Smooth muscle cell (in vitro differentiated cells): ENCODE data around the gene SMG1. TPM values are rescaled to one million over a fixed set of nuclear protein-coding genes. Genes with fewer than 3 reads are reported as not detected.
"Not testable (repeated sequence)": the region's sequence is repeated elsewhere in the genome, so short reads cannot be mapped to it uniquely, and the experiment has no call there.

ENCODE experiments used
- DNase-seq: peaks from one replicate; lab custom pipeline; 2025; ENCODE audit not compliant: unreplicated experiment; lab: John Stamatoyannopoulos, UW
- H2AFZ ChIP-seq: fragments of 200-600 bp; sonication (generic); 2 replicates; pipeline ENCODE4 v1.6.0; 2016; ENCODE audit warnings: antibody characterized with exemption, low read depth, mild to moderate bottlenecking
- H3F3A ChIP-seq: fragments of 200-600 bp; sonication (generic); 2 replicates; pipeline ENCODE4 v1.6.0; 2017; ENCODE audit warnings: antibody characterized with exemption, low read depth
- H3K27ac ChIP-seq: fragments of 200-600 bp; sonication (generic); 2 replicates; pipeline ENCODE4 v1.5.1; 2016; ENCODE audit warnings: low read depth, mild to moderate bottlenecking
- H3K27me3 ChIP-seq: fragments of 200-600 bp; sonication (generic); 2 replicates; pipeline ENCODE4 v1.6.1; 2016; ENCODE audit warnings: low read depth, mild to moderate bottlenecking
- H3K36me3 ChIP-seq: fragments of 200-600 bp; sonication (generic); 2 replicates; pipeline ENCODE4 v1.5.1; 2016; ENCODE audit warnings: low read depth
- H3K4me1 ChIP-seq: fragments of 200-600 bp; sonication (generic); 2 replicates; pipeline ENCODE4 v1.5.1; 2016; ENCODE audit warnings: low read depth
- H3K4me2 ChIP-seq: fragments of 200-600 bp; sonication (generic); 2 replicates; pipeline ENCODE4 v1.6.0; 2016; ENCODE audit warnings: mild to moderate bottlenecking
- H3K4me3 ChIP-seq: fragments of 200-600 bp; sonication (generic); 2 replicates; pipeline ENCODE4 v1.5.1; 2016; ENCODE audit warnings: mild to moderate bottlenecking
- H3K79me2 ChIP-seq: fragments of 200-600 bp; sonication (generic); 2 replicates; pipeline ENCODE4 v1.6.0; 2016; ENCODE audit warnings: low read depth, mild to moderate bottlenecking
- H3K9ac ChIP-seq: fragments of 200-600 bp; sonication (generic); 2 replicates; pipeline ENCODE4 v1.6.0; 2016; ENCODE audit warnings: low read depth
- H3K9me3 ChIP-seq: fragments of 200-600 bp; sonication (generic); replicated peaks from 2 replicates; pipeline ENCODE4 v1.5.1; 2016; ENCODE audit warnings: low read depth
- H4K20me1 ChIP-seq: fragments of 200-600 bp; sonication (generic); 2 replicates; pipeline ENCODE4 v1.6.0; 2016; ENCODE audit warnings: low read depth
- CTCF ChIP-seq: fragments of 200-600 bp; sonication (generic); IDR thresholded peaks from 2 replicates; pipeline ENCODE4 v1.5.1; 2017; ENCODE audit warnings: borderline replicate concordance, mild to moderate bottlenecking, antibody characterized with exemption; ENCODE audit not compliant: insufficient read depth, poor library complexity, severe bottlenecking
- WGBS: methylation state at CpG from one replicate; pipeline ENCODE4 v1.1.7; 2016; ENCODE audit warnings: low lambda C conversion rate; 5-methylcytosine and 5-hydroxymethylcytosine counted together
- polyA plus RNA-seq: library from polyadenylated mRNA; unstranded; fragments of >200 nt; fragmentation: Nextera tagmentation; extraction: Ambion mirVana; gene quantifications from 2 replicates; pipeline ENCODE4 v1.2.1, GENCODE V29; 2016
- total RNA-seq: library from RNA; depleted of rRNA; stranded (reverse); fragments of >200 nt; gene quantifications from 2 replicates; pipeline ENCODE4 v1.2.3, GENCODE V29; 2014

SMG1 gene
- total and polyA plus RNA-seq, 2 experiments from 2014 or later = 4.9 to 45.4 TPM

- Histone ChIP-seq H3F3A (peaks cover 26% of the 10 kb centered on the region), H3K4me3 (no peak overlapping the region), H2AFZ (no peak overlapping the region), H3K27me3 (no peaks in the 10 kb centered on the region), H3K9ac (no peak overlapping the region), H3K9me3 (no peaks in the 10 kb centered on the region), H3K79me2 (peaks cover 53% of the 10 kb centered on the region), H4K20me1 (peaks cover 64% of the 10 kb centered on the region), H3K4me1 (peaks cover 27% of the 10 kb centered on the region), H3K27ac (peak overlapping the region; percentile 11), H3K36me3 (peaks cover 22% of the 10 kb centered on the region), H3K4me2 (no peak overlapping the region)
- WGBS = 93% methylated on average over 17 of the region's 17 CpGs
- no peak for DNase-seq
- no peak for TF ChIP-seq CTCF
Measured at GRCh38 chr16:18783430-18784341, 142.5 kb downstream of the SMG1 start.

- Histone ChIP-seq H3K9me3 (no peaks in the 10 kb centered on the region), H3K4me2 (no peak overlapping the region), H3F3A (peaks cover 20% of the 10 kb centered on the region), H3K4me3 (no peak overlapping the region), H4K20me1 (peaks cover 56% of the 10 kb centered on the region), H3K79me2 (peaks cover 45% of the 10 kb centered on the region), H3K4me1 (peaks cover 19% of the 10 kb centered on the region), H3K27ac (no peak overlapping the region), H2AFZ (no peak overlapping the region), H3K36me3 (peaks cover 22% of the 10 kb centered on the region), H3K27me3 (no peaks in the 10 kb centered on the region), H3K9ac (no peak overlapping the region)
- TF ChIP-seq CTCF = no peak
- 92% methylated on average over 8 of the region's 8 CpGs for WGBS
- DNase-seq = no peak
Measured at GRCh38 chr16:18782697-18783429, 143.3 kb downstream of the SMG1 start.

- not testable (repeated sequence) for H3K9ac ChIP-seq, H3K27ac ChIP-seq, H3K4me1 ChIP-seq, DNase-seq, H2AFZ ChIP-seq, H3K9me3 ChIP-seq, H3K4me2 ChIP-seq, H3K27me3 ChIP-seq, H3K4me3 ChIP-seq
- H3K79me2 ChIP-seq = peaks cover 29% of the 10 kb centered on the region
- H3F3A ChIP-seq = peaks cover 20% of the 10 kb centered on the region
- 96% methylated on average over 6 of the region's 6 CpGs for WGBS
- peaks cover 16% of the 10 kb centered on the region for H3K36me3 ChIP-seq
- peaks cover 40% of the 10 kb centered on the region for H4K20me1 ChIP-seq
Measured at GRCh38 chr16:18781232-18781631, 145.0 kb downstream of the SMG1 start.

GRCh38 chr16:18780460-18781026 is 145.7 kb downstream of the SMG1 start:
- Histone ChIP-seq H3K36me3 (peaks cover 16% of the 10 kb centered on the region), H4K20me1 (peaks cover 33% of the 10 kb centered on the region), H3F3A (peaks cover 20% of the 10 kb centered on the region), H3K79me2 (peaks cover 22% of the 10 kb centered on the region)
- H3K9me3 ChIP-seq, H3K4me3 ChIP-seq, H3K4me1 ChIP-seq, DNase-seq, H3K9ac ChIP-seq, H3K4me2 ChIP-seq, H3K27ac ChIP-seq, H3K27me3 ChIP-seq, H2AFZ ChIP-seq: not testable (repeated sequence)
- WGBS = 82% methylated on average over 7 of the region's 8 CpGs

- H3K9ac ChIP-seq, H3K79me2 ChIP-seq, H3F3A ChIP-seq, H3K4me3 ChIP-seq, H3K9me3 ChIP-seq, DNase-seq, H3K36me3 ChIP-seq, H3K4me2 ChIP-seq, H2AFZ ChIP-seq, H4K20me1 ChIP-seq, H3K27me3 ChIP-seq, H3K4me1 ChIP-seq, H3K27ac ChIP-seq: not testable (repeated sequence)
- WGBS = 100% methylated on average over 1 of the region's 1 CpG
Measured at GRCh38 chr16:18777664-18778063, 148.5 kb downstream of the SMG1 start.

- not testable (repeated sequence) for H4K20me1 ChIP-seq, H2AFZ ChIP-seq, H3K4me1 ChIP-seq, H3K4me3 ChIP-seq, H3K36me3 ChIP-seq, DNase-seq, H3K27me3 ChIP-seq, H3K4me2 ChIP-seq, H3K27ac ChIP-seq, H3K9ac ChIP-seq, H3F3A ChIP-seq, H3K79me2 ChIP-seq, H3K9me3 ChIP-seq
- WGBS = 82% methylated on average over 5 of the region's 5 CpGs
Measured at GRCh38 chr16:18776334-18776733, 149.9 kb downstream of the SMG1 start.
